NCI-H82 (cell line): ENCODE data around the gene HERC4.

Experiments used
- DNase-seq: peaks from one replicate; lab custom pipeline; 2025; lab: John Stamatoyannopoulos, UW

HERC4 gene, protein sequence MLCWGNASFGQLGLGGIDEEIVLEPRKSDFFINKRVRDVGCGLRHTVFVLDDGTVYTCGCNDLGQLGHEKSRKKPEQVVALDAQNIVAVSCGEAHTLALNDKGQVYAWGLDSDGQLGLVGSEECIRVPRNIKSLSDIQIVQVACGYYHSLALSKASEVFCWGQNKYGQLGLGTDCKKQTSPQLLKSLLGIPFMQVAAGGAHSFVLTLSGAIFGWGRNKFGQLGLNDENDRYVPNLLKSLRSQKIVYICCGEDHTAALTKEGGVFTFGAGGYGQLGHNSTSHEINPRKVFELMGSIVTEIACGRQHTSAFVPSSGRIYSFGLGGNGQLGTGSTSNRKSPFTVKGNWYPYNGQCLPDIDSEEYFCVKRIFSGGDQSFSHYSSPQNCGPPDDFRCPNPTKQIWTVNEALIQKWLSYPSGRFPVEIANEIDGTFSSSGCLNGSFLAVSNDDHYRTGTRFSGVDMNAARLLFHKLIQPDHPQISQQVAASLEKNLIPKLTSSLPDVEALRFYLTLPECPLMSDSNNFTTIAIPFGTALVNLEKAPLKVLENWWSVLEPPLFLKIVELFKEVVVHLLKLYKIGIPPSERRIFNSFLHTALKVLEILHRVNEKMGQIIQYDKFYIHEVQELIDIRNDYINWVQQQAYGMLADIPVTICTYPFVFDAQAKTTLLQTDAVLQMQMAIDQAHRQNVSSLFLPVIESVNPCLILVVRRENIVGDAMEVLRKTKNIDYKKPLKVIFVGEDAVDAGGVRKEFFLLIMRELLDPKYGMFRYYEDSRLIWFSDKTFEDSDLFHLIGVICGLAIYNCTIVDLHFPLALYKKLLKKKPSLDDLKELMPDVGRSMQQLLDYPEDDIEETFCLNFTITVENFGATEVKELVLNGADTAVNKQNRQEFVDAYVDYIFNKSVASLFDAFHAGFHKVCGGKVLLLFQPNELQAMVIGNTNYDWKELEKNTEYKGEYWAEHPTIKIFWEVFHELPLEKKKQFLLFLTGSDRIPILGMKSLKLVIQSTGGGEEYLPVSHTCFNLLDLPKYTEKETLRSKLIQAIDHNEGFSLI

DNA sequence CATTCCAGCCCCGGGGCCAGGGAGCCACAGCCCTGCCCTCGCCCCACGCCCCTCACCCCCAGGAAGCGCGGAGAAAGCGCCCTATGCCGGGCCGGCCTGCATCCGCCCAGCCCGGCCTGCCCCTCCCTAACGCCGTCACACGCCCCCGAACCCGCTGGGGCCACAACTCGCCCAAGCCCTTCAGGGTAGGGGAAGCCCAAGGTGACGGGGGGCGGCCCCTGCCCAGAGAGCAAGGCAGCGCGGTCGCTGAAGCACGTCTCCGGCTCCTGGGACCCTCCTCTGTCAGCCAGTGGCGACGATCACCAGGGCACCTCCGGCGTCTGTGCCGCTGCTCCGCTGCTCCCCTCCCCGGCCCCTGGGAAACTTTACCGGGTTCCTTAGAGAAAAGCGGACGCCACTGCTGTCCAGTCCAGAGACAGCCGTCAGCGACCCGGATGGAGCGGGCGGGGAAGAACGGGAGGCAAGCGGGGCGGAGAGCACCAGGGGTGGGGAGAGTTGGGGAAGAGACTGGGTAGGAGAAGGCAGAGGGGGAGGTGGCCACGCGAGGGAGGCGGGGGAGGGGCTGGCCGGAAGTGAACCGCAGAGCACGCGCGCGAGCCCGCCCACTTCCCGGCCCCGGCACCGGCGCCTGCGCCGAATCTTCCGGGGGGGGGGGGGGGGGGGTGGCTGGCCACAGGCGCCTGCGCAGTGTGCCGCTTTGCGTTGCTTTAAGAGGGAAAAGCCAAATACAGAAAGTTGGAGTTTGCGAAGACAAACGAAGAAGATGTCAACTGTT lies at the start of gene HERC4:
TSS of gene HERC4 (minus strand) at position 509 of the 775 bp plus-strand sequence. CDS start 2,175 bp downstream, outside the sequence.
- peak; percentile 90 for DNase-seq

DNA sequence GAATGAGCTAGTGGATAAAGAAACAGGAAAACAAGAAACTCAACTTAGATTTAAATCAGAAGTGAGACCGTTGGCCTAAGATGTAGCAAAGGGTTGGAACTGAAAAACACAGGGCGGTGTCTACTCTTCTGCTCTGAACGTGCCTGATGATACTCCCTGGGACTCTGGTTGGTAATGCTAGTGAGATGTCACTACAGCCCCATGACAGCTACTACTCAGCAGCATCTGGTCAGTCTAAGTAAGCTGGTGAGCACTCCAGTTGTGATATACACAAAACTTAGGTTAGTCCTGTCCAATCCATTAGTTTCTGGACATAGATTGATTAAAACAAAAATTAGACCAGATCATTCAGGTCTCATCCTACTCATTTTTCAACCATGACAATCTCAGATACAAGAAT lies 49.6 kb upstream of the HERC4 start:
- no peak for DNase-seq

DNA sequence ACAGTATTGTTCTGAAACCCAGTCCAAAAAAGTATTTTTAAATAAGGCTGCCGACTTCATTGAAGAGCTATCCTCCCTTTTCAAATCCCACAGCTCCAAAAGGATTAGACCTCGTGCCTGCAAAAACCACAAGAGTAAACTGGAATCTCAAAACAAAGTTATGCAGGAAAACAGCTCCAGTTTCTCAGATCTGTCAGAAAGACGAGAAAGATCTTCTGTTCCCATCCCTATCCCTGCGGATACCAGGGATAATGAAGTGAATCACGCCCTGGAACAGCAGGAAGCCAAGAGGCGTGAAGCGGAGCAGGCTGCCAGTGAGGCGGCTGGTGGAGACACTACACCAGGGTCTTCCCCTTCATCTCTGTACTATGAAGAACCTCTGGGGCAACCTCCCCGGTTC lies 46.8 kb upstream of the HERC4 start:
- DNase-seq, result no peak

DNA sequence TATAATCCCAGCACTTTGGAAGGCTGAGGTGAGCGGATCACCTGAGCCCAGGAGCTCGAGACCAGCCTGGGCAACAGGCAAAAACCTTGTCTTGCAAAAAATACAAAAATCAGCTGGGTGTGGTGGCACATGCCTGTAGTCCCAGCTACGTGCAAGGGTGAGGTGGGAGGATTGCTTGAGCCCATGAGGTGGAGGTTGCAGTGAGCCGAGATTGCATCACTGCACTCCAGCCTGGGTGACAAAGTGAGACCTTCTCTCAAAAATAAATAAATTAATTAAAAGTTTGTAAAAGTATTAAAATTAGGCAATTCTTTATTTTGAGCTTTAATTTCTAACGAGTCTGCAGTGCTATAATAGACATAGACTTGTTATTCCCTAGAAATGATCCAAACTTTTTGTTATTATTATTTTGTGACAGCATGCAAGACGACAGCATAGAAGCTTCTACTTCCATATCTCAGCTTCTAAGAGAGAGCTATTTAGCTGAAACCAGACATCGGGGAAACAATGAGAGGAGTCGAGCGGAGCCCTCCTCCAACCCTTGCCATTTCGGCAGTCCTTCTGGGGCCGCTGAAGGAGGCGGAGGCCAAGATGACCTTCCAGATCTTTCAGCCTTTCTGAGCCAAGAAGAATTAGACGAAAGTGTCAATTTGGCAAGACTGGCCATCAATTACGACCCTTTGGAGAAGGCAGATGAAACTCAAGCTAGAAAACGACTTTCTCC lies 46.1 kb upstream of the HERC4 start:
- DNase-seq, result no peak

DNA sequence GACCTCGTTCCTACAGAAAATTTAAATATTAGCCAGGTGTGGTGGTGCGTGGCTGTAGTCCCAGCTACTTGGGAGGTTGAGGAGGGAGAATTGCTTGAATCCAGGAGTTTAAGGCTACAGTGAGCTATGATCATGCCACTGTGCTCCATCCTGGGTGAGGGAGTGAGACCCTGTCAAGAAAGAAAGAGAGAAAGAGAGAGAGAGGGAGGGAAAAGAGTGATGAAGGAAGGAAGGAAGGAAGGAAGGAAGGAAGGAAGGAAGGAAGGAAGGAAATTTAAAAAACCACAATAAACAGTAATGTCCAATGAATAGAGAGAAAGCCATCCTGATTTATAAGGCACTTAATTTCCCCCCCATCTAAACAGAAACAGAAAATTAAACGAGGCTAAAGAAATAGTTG lies 43.6 kb upstream of the HERC4 start:
- DNase-seq, result no peak

DNA sequence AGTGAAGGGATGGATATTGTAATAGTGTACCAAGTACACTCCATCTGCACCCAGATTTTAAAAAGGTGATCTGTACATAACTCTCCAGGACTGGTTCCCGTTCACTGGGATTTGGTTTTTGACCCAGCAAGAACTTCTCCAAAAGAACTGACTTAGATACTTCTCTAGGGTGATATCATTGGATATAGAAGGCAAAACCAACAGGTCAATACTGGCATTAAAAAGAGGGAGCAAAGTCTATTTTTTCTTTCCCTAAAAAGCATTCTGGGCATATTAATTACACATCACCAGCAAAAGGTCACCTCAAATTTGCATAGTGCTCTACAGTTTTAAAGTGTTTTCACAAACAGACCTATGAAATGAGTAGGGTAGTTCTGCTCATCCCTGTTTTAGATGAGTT lies 37.8 kb upstream of the HERC4 start:
- no peak for DNase-seq

DNA sequence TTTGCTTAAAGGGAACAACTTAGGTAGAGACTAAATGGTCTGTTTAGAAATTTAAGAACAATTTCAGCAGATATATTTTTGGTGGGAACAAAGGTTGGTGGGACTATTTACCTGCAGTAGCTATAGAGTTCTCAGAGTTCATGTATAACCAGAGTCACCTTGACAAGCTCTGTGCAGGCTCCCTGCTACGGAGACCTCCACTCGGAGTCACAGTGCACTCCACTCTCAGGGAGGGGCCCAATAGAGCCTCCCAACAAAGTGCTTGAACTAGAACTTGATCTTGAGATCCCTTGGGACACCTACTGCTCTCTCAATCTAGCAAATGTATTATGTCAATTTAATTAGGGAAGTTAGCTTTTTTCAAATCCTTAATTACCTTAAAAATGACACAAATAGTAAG lies 36.5 kb upstream of the HERC4 start:
- no peak for DNase-seq

DNA sequence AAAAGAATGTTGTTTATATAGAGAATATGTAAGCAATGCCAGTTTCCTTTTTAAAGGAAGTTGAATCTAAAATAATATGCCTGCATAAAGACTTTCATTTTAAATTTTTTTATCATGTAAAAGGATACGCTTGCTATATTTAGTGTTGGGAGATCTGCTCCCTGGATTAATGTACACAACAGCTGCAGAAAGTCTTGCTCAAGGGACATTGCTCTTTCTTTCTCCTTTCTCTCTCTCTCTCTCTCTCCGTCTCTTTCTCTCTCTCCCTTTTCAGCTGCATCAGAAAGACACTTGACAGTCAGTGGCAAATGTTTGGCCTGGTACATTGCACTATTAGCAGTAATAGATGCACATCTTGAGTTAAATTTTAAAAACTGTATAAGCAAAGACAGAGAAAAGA lies 34.9 kb upstream of the HERC4 start:
- no peak for DNase-seq

DNA sequence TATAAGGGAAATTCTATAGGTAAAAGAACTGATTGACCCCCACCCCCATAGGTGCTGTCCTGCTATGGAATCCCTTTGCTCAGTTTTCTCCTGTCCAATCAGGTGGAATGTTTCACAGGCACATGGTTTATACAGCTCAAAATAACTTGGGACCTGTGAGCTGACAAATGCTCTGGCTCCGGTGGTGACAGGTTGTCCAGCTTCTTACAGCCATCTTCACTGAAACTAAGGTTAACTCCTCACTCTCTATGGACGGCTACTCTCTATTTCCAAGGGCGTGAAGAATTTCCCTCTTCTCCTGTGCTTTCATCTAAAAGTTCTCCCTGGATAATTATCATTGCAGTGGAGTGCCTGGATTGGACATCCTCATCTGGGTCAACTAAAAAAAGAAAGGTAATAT lies 34.2 kb upstream of the HERC4 start, which contains the start of gene MYPN:
TSS of gene MYPN (plus strand) at position 158 of the 400 bp plus-strand sequence. CDS start 11,951 bp downstream, outside the sequence.
- no peak for DNase-seq

DNA sequence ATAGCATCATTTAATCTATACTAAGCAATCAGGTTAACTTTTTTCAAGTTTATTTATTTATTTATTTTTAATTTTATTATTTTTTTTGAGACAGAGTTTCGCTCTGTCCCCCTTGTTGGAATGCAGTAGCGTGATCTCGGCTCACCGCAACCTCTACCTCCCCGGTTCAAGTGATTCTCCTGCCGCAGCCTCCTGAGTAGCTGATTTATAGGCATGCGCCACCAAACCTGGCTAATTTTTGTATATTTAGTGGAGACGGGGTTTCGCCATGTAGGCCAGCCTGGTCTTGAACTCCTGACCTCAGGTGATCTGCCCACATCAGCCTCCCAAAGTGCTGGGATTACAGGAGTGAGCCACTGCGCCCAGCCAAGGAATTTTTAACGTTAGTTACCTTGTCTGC lies 33.6 kb upstream of the HERC4 start:
- no peak for DNase-seq

DNA sequence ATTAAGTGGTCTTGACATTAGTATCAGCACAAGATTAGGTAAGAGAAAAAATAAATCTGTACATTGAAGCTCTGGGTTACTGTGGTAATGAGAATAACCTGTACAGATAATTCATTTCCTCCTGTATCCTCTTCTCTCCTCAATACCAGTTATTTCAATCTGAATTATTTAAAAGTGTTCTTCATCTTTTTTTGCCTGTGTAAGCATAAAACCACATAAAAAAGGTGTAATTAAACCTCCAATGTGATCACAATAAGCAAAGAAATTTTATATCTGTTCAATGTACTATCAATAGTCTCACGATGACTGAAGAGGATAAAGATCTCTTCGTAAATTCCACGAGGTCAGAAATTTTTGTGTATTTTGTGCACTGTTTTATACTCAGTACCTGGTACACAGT lies 33.0 kb upstream of the HERC4 start:
- no peak for DNase-seq

DNA sequence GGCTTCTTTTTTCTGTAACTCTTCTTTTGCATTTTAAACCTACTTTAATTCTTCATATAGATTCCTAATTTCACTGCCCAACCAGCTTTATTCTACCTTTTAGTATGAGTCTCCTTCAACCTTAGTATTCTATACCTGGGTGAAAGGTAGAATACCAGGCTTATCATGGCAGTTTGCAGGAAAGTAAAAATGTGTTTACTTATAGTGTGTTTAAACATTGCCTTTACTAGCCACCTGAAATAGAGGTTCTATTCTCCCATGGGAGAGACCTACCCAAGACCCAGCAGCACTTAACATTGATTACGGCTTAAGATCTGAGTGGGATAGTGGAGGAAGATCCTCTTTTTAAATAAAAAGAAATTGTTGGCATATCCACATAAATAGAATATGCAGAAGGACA lies 32.6 kb upstream of the HERC4 start:
- DNase-seq, result no peak

DNA sequence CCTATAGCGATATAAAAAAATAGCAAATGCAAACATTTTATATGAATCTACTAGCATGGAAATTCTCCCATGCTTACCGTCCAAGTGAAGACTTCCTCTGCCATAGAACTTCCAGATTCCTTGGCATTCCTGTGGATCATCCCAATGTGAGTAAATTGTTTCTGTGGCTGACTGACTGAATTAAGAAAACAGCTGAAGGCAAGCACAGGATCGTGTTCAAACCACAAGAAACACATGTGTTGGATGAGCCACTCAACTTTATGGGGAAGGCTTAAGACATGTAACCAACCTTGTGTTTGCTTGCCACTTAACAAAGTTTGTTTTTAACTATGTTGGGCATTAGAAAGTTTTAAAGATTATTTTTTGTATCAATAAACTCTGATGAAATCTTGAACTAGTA lies 31.6 kb upstream of the HERC4 start:
- no peak for DNase-seq

DNA sequence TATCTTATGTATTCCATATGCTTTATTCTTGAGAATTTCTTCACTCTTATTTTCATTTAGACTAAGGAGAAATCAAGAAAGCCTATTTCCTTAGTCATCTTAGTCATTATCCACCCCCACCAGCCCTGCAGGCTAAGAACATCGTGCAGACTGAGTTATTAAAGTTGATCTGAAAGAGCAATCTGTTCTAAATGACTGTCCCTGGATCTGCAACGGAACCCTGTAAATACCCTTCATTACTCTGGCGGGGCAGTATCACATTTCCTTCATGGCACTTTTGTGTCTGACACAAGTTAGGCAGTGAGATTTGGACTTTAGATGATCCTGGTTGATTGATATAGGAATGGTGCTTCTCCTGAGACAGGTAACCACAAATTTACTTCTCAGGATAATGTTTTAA lies 30.7 kb upstream of the HERC4 start:
- DNase-seq, result peak; percentile 58

DNA sequence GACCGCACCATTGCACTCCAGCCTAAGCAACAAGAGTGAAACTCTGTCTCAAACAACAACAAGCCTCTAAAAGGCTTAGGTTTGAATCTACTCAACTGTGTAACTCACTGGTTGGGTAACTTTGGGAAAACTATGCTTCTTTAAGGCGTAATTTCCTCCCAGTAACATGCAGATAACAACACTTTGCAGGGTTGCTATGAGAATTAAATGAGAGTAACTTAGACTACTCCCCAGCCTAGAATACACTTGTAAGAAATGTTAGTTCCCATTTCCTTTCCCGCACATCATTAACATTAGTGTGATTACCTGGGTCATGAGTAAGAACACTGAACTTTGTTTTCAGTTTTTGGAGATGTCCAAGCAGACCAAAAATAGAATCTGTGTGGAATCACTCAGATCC lies 28.8 kb upstream of the HERC4 start:
- DNase-seq, result no peak

DNA sequence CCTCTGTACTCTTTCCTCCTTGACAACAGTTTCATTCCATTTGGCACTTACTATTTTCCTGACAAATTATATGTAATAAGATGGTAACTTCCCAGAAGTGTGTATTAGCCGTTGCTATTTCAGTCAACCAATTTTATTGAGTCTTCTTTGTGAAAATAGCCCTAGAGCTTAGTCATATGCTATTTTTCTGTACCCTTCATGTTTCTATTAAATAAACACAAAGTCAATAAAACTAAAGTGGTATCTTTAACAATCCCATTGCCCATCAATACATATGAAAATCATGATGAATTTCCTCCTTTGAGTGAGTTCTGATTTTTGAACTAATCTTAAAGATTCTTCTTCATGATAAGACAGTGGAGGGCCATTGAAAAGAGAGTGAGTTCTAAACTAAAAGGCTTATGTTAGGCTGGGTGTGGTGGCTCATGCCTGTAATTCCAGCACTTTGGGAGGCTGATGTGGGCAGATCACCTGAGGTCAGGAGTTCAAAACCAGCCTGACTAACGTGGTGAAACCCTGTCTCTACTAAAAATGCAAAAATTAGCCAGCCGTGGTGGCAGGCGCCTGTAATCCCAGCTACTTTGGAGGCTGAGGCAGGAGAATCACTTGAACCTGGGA lies 28.3 kb upstream of the HERC4 start:
- DNase-seq, result no peak

DNA sequence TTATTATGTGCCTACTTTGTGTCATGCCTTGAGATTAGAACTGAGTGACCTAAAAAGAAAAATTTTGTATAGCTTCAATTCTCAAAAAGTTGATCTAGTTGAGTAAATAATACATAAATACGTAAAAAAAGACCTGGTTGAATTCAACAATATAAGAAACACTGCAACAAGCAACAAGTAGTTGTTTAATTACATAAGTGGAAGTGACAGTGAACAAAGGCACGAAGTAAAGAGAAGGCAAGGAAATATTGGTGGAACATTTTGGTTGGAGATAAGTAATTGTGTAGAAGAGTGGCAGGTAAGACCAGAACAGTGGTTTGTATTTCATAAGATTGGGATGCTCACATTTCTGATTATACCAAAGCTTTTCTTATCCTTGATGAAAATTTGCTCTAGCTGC lies 26.0 kb upstream of the HERC4 start:
- DNase-seq, result no peak

DNA sequence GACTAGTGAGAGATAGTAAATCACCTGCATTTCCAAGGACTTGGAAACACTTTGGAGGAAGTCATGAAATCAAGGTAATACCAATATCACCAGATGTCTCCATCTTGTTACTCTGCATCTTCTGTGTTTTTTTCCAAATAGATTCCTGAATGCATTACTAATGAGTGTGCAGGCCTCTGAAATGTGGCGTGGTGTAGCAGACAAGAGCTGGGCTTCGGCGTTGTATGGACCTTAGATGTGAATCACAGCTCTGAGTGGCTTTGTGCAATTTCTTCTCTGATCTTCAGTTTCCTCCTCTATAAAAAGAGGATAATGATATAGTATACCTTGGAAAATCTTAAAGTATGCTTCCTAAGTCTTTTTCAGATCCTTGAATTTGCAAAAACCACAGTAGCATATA lies 24.7 kb upstream of the HERC4 start:
- DNase-seq, result no peak

DNA sequence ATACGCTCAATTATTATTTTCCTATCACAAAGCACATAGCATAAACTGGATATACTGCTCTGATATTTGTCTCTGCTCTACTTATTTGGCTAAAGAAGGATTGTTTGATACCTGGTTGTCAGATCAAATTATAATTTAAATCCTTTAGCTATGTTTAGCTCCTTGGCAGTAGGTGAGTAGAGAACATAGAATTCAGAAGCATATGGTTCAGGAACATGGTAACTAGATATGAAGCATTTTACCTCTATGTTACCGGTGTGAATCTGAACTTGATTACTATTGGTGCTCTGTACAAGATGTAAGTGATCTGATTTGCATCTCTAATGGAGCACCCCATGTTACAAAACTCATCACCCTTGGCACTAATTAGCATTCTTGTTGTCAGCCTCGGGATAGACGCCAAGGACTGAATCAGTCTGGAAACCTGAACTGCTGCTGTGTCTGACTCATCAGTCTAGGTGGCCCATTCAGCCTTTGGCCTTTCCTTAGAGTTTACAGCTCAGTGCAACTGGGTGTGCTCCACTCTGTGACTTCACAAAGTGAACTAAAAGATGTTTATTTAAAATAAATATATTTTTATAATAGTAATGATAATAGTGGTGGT lies 21.9 kb upstream of the HERC4 start:
- peak; percentile 5 for DNase-seq

DNA sequence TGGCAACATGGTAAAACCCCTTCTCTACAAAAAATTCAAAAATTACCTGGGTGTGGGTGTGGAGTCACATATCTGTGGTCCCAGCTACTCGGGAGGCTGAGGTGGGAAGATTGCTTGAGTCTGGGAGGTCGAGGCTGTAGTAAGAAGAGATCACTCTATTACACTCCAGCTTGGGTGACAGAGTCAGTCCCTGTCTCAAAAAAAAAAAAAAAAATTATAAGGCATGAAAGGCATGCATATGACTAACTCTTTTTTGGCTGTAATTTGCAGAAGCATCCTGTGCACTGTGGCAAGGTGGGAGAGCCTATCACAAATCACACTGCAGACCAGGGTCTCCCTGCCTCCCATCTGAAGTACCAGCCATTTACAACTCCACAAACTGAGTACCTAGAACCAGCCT lies 20.1 kb upstream of the HERC4 start:
- no peak for DNase-seq
